MCF 10A (cell line): ENCODE data around the gene CWC25. TPM values are rescaled to one million over a fixed set of nuclear protein-coding genes. Genes with fewer than 3 reads are reported as not detected.

ENCODE experiments used
- BruUV-seq: library from RNA; stranded (reverse); fragments of 400-500 nt; replicated peaks from 2 replicates; lab custom pipeline; 2021; lab: Mats Ljungman, UMichigan
- CTCF ChIA-PET: fragments of 300-600 bp; sonication (Branson Sonifier 250); formaldehyde crosslinking; extraction: SDS; loops from one replicate; lab custom pipeline; 2021; ENCODE audit warnings: antibody characterized with exemption, inconsistent platforms; lab: Yijun Ruan, JAX
- POLR2A ChIA-PET: fragments of 300-600, 350-650 bp; sonication (Branson Sonifier 250); formaldehyde crosslinking; extraction: SDS; loops from one replicate; lab custom pipeline; 2020; ENCODE audit warnings: antibody characterized with exemption, inconsistent platforms; lab: Yijun Ruan, JAX
- DNase-seq: peaks from one replicate; pipeline ENCODE4 v3.0.0-alpha.2; 2018; ENCODE audit not compliant: unreplicated experiment
- H3K27ac Mint-ChIP-seq: one replicate; pipeline ENCODE4 v1.8.0; 2022; ENCODE audit warnings: mild to moderate bottlenecking, low read depth, mixed read lengths; ENCODE audit not compliant: unreplicated experiment
- H3K27me3 Mint-ChIP-seq: one replicate; pipeline ENCODE4 v1.8.0; 2022; ENCODE audit warnings: mixed read lengths; ENCODE audit not compliant: insufficient read depth, unreplicated experiment
- H3K36me3 Mint-ChIP-seq: one replicate; pipeline ENCODE4 v1.8.0; 2022; ENCODE audit warnings: mild to moderate bottlenecking, moderate library complexity, mixed read lengths; ENCODE audit not compliant: insufficient read depth, unreplicated experiment
- H3K4me1 Mint-ChIP-seq: one replicate; pipeline ENCODE4 v1.8.0; 2022; ENCODE audit warnings: mixed read lengths; ENCODE audit not compliant: insufficient read depth, unreplicated experiment
- H3K4me3 Mint-ChIP-seq: one replicate; pipeline ENCODE4 v1.8.0; 2022; ENCODE audit warnings: mild to moderate bottlenecking, moderate library complexity, mixed read lengths; ENCODE audit not compliant: unreplicated experiment
- H3K9me3 Mint-ChIP-seq: one replicate; pipeline ENCODE4 v1.8.0; 2022; ENCODE audit warnings: mixed read lengths; ENCODE audit not compliant: unreplicated experiment
- CTCF ChIP-seq: fragments of 200-600 bp; IDR thresholded peaks from one replicate; pipeline ENCODE4 v1.8.0; 2022; ENCODE audit warnings: antibody characterized with exemption, mild to moderate bottlenecking; ENCODE audit not compliant: unreplicated experiment
- intact Hi-C: fragments of 100-400 bp; cut with micrococcal nuclease; formaldehyde crosslinking; loops from 2 replicates; pipeline ENCODE4 v1.14.1; 2022
- total RNA-seq: library from RNA; stranded (reverse); gene quantifications from 2 replicates; pipeline ENCODE4 v1.2.3, GENCODE V29; 2022

Gene CWC25
- total RNA-seq, 1 experiment from 2014 or later: 23.4 TPM

- no peak for DNase-seq
- peak overlapping the region; percentile 98 for H3K4me3 Mint-ChIP-seq
- intact Hi-C loops: no loop called here
- ChIA-PET POLR2A (interaction anchor here (0.6 to 2.5 kb wide), 7 partner anchors 24 to 99 kb away, joined by 3 to 12 read pairs (median 6); partner anchors contain the start of genes CWC25, LASP1, PSMB3 and RPL23), CTCF (interaction anchor here (0.6 kb wide), 2 partner anchors 123 to 439 kb away, joined by 3 read pairs; no protein-coding TSS in a partner anchor)
- peak overlapping the region; percentile 66 for H3K27ac Mint-ChIP-seq
- no peaks in the 10 kb centered on the region for H3K9me3 Mint-ChIP-seq
- peaks cover 36% of the 10 kb centered on the region for H3K4me1 Mint-ChIP-seq
- TSS peak; percentile 81 for BruUV-seq
- TF ChIP-seq CTCF: no peak
- no peaks in the 10 kb centered on the region for H3K27me3 Mint-ChIP-seq
- H3K36me3 Mint-ChIP-seq: peaks cover 61% of the 10 kb centered on the region
Measured at GRCh38 chr17:38800237-38800760, 24.8 kb downstream of the CWC25 start.

- BruUV-seq: no TSS peak
- peak; percentile 96 for DNase-seq
- CTCF ChIA-PET: interaction anchor here (0.6 to 0.8 kb wide), 4 partner anchors 17 to 439 kb away, joined by 3 to 5 read pairs (median 3); no protein-coding TSS in a partner anchor
- intact Hi-C loops: no loop called here
- POLR2A ChIA-PET: interaction anchor here (0.6 to 3.5 kb wide), 12 partner anchors 11 to 345 kb away, joined by 3 to 34 read pairs (median 6); partner anchors contain the start of genes CWC25, LASP1, PSMB3 and RPL23
- no peak for TF ChIP-seq CTCF
- peaks cover 36% of the 10 kb centered on the region for H3K4me1 Mint-ChIP-seq
- peak within 1 kb of the TSS; percentile 98 for H3K4me3 Mint-ChIP-seq
- H3K27ac Mint-ChIP-seq: peak within 1 kb of the TSS; percentile 66
- H3K27me3 Mint-ChIP-seq: no peaks in the 10 kb centered on the region
- H3K36me3 Mint-ChIP-seq: peaks cover 66% of the 10 kb centered on the region
- no peaks in the 10 kb centered on the region for H3K9me3 Mint-ChIP-seq
Measured at GRCh38 chr17:38799501-38800236, 25.5 kb downstream of the CWC25 start, which contains the start of gene PIP4K2B. Gene PIP4K2B (minus strand): TSS chr17:38799556. CDS start chr17:38799424, 132 bp downstream.

- H3K27me3 Mint-ChIP-seq: no peaks in the 10 kb centered on the region
- H3K36me3 Mint-ChIP-seq: peaks cover 66% of the 10 kb centered on the region
- DNase-seq: peak; percentile 22
- peak overlapping the region; percentile 98 for H3K4me3 Mint-ChIP-seq
- ChIA-PET CTCF (interaction anchor here (0.7 to 0.8 kb wide), 3 partner anchors 18 to 49 kb away, joined by 3 to 5 read pairs (median 3); no protein-coding TSS in a partner anchor), POLR2A (interaction anchor here (0.6 to 3.5 kb wide), 9 partner anchors 12 to 345 kb away, joined by 3 to 34 read pairs (median 6); partner anchors contain the start of genes CWC25, LASP1, PSMB3 and RPL23)
- BruUV-seq: no TSS peak
- intact Hi-C loops: no loop called here
- TF ChIP-seq CTCF: no peak
- peaks cover 36% of the 10 kb centered on the region for H3K4me1 Mint-ChIP-seq
- no peaks in the 10 kb centered on the region for H3K9me3 Mint-ChIP-seq
- H3K27ac Mint-ChIP-seq: peak overlapping the region; percentile 57
Measured at GRCh38 chr17:38798614-38799500, 26.3 kb downstream of the CWC25 start.
